GM18517 (cell line): ENCODE measurements around the gene P3H3.

Experiments used
- ATAC-seq: cut with Tn5 transposase; IDR thresholded peaks from one replicate; pipeline ENCODE4 v1.9.1; 2021; ENCODE audit warnings: mild to moderate bottlenecking, moderate library complexity; ENCODE audit not compliant: unreplicated experiment

P3H3 gene

DNA sequence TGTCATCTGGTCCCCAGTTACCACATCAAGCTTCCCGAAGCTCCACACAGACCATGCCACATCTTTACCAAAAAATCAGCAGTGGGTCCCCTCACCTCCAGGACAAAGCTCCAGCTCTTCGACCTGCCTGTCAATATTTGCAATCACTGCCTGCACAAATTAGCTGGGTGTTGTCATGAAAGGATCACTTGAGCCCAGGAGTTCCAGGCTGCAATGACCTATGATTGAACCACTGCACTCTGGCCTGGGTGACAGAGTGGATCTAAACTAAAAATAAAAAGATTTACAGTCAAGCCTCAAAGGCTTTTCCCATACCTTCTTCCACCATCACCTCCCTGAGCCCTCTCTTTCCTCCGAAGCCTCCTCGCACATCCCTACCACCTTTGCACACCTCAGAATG lies 31.6 kb upstream of the P3H3 start:
- no peak for ATAC-seq

DNA sequence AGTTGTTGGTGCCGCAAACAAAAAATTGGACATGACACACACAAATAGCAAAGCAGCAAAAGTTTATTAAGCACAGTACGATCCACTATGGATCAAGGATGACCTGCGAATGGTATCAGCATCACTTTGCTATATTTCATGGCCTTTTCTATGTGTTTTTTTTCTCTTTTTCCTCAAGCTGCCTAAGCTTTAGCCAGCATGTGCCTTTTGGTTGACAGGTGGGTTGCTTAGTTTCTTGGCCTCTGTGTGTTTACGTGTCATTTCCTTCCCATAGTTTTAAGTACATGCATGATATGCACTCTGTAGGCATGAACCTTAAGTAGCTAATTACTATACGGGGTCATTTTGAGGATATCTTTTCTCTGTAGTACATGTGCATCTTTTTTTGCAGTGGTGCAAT lies 29.1 kb upstream of the P3H3 start:
- ATAC-seq = no peak

GRCh38 chr12:6807170-6807569 lies 21.0 kb upstream of the P3H3 start:
- ATAC-seq = no peak

GRCh38 chr12:6809056-6809455 lies 19.2 kb upstream of the P3H3 start:
- no peak for ATAC-seq

DNA sequence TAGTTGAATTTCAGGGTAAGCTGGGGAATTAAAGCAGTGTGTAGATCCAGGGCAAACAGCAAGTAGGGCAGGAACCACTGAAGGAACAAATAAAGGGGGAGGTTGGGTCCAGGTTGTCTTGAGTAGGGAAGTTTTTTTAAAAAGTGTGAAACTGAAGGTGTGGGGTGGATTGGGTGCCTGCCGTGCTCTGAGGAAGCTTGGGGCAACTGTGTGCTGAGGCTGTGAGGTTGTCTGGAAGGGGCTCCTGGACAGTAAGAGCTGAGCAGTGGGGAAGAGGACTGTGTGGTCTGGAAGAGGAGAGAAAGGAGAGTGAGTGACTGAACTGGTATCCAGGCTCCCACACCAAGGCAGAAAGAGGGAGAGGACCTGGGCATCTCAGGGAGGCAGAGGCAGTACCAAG lies 17.4 kb upstream of the P3H3 start:
- ATAC-seq = no peak

GRCh38 chr12:6813363-6813762 lies 14.8 kb upstream of the P3H3 start:
- ATAC-seq = no peak

- ATAC-seq = no peak
These were observed 11.6 kb upstream of the P3H3 start for GRCh38 chr12:6816598-6816997.

- ATAC-seq = no peak
These were observed 11.1 kb upstream of the P3H3 start for GRCh38 chr12:6817098-6817497.

GRCh38 chr12:6817662-6818157 lies 10.5 kb upstream of the P3H3 start:
- no peak for ATAC-seq

- no peak for ATAC-seq
These were observed 10.0 kb upstream of the P3H3 start for GRCh38 chr12:6818222-6818621.

- no peak for ATAC-seq
These were observed 9.6 kb upstream of the P3H3 start for GRCh38 chr12:6818645-6819044.

- no peak for ATAC-seq
These were observed 8.8 kb upstream of the P3H3 start for GRCh38 chr12:6819106-6820030.

GRCh38 chr12:6820166-6820565 lies 8.0 kb upstream of the P3H3 start:
- no peak for ATAC-seq

- no peak for ATAC-seq
These were observed 6.4 kb upstream of the P3H3 start, which contains the start of gene GPR162 for GRCh38 chr12:6821591-6822425. Gene GPR162, plus strand, starts transcription at chr12:6821821. Its CDS starts 2,078 bp downstream, at chr12:6823899.

- ATAC-seq = no peak
These were observed 5.6 kb upstream of the P3H3 start for GRCh38 chr12:6822426-6823135.

DNA sequence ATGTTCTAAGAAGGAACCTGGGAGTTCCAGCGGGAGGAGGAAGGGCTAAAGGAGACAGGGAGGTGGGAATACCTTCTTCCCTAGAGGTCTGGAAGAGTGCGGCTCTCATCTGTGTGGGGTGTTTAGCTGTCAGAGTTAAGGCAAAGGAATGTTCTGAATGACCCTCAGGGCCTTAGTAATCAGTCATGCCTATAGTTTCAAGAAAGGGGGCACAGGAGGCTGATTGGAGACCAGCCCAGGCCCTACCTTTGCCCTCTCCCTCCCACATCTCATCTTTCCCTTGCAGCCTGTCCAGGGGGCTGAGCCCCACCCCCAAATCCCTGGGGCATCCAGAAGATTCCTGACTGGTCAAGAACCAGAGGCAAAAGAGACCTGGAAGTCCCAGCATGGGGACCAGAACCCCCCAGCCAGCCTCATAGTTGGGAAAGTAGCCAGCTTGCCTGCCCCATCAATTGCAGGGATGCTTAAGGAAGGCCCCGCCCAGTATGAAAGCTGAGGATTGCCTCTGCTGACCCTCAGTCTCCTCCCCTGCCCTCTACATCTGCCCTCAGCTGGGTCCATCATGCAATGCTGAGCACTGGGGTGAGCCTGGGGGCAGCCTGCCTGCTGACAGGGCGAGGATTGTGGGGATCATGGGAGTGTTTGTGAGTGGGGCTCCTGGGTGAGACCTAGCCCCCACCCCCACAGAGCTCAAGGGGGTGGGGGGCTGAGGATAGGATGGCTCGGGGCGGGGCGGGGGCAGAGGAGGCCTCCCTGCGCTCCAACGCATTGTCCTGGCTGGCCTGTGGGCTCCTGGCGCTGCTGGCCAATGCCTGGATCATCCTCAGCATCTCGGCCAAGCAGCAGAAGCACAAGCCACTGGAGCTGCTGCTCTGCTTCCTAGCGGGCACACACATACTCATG lies 4.8 kb upstream of the P3H3 start:
- ATAC-seq = no peak

DNA sequence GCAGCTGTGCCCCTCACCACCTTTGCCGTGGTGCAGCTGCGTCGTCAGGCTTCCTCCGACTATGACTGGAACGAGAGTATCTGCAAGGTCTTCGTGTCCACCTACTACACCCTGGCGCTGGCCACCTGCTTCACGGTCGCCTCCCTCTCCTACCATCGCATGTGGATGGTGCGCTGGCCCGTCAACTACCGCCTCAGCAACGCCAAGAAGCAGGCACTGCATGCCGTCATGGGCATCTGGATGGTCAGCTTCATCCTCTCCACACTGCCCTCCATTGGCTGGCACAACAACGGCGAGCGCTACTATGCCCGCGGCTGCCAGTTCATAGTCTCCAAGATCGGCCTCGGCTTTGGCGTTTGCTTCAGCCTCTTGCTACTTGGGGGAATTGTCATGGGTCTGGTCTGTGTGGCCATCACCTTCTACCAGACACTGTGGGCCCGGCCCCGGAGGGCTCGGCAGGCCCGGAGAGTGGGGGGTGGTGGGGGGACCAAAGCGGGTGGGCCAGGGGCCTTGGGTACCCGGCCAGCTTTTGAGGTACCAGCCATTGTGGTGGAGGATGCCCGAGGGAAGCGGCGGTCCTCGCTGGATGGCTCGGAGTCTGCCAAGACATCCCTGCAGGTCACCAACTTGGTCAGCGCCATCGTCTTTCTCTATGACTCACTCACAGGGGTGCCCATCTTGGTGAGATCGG lies 4.0 kb upstream of the P3H3 start:
- ATAC-seq = no peak

DNA sequence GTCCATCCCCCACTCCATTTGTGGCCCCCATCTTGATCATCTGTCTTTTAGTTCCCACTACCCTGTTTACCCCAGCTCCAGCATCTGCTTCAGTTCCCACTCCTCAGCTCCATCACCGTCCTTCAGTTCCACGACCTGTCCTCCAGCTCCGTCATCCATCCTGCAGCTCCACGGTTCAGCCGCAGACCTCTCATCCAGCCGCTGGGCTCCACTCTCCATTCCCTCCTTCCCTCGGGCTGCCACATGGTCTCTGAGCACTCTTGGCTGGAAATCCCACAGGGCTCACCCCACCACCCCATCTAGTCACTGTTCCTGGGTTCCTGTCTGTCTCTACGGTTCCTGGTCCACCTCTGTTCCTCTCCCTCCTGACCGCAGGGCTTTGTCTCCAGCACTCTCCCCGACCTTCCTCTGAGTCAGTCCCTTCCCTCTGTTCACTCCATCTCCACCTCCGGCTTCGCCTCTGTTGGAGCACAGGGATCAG lies 3.3 kb upstream of the P3H3 start:
- ATAC-seq = no peak

GRCh38 chr12:6825398-6826124 lies 2.6 kb upstream of the P3H3 start:
- no peak for ATAC-seq
